ENCODE data around the gene SKAP1.
"Not testable (repeated sequence)": the region's sequence is repeated elsewhere in the genome, so short reads cannot be mapped to it uniquely, and the experiment has no call there.

SKAP1 gene

DNA sequence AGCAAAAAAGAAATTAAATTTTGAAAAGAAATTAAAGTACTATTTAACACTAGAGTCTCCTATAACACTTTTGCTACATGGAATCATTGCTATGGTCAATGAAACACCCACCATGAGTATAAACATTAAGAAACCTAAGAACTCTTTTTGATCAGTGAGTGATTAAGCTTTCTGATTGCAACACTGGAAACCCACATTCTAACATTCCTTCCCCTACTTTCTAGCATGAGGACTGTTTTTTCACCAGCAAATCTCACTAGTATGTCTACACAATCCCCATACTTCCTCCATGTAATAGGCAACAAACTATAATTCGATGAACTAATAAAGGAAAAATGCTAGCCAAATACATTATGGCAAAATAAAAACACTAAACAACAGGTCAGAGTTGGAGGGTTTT, 54.7 kb downstream of the SKAP1 start:
- no peaks in the 10 kb centered on the region for H3K36me3 ChIP-seq (ENCODE audit: insufficient read depth, low read length)
- no peak for DNase-seq (ENCODE audit: low read depth, low spot score)
- H3K9me3 ChIP-seq (ENCODE audit: low read depth, low read length) = no peaks in the 10 kb centered on the region
- TF ChIP-seq EZH2 (IDR thresholded peaks at IDR 0.05) = no peak
- no peak for TF ChIP-seq FOXP2 (optimal IDR thresholded peaks at IDR 0.05; ENCODE audit: control extremely low read depth, extremely low read length, insufficient read depth)
- no peak for TF ChIP-seq POLR2AphosphoS5 (IDR thresholded peaks at IDR 0.05; ENCODE audit: borderline replicate concordance, low read depth, low read length)
- H3K4me3 ChIP-seq = no peak overlapping the region
- H3K27ac ChIP-seq = no peak overlapping the region
- H3K9ac ChIP-seq (ENCODE audit: insufficient read length) = no peak overlapping the region

DNA sequence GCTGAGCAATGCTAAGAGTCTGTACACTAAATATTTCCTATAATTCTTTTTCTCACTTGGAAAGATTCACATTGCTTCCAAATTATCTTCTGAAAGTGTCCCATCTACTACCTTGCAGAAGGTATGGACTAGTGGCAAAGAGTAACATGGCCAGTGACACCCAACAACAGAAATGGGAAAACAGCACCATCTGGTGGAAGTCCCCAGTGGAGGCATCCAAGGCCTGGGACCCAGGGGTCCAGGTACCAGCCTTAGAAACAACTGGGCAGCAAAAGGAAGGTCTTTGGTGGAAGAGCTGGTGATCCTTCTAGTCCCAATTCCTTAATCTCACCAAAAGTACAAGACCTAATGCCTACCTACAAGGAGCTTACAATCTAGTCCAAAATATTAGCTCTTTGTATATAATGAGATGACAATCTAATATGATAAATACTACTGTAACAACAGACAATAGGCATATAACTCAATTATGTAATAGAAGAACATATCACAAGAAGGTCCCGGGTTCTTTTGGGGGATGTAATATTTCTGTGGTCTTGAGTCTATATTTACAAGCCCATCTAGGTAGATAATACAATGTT, 55.3 kb downstream of the SKAP1 start:
- TF ChIP-seq FOXP2 (optimal IDR thresholded peaks at IDR 0.05; ENCODE audit: control extremely low read depth, extremely low read length, insufficient read depth) (no peak), EZH2 (IDR thresholded peaks at IDR 0.05) (no peak), POLR2AphosphoS5 (IDR thresholded peaks at IDR 0.05; ENCODE audit: borderline replicate concordance, low read depth, low read length) (no peak)
- no peaks in the 10 kb centered on the region for H3K9me3 ChIP-seq (ENCODE audit: low read depth, low read length)
- no peaks in the 10 kb centered on the region for H3K36me3 ChIP-seq (ENCODE audit: insufficient read depth, low read length)
- H3K9ac ChIP-seq (ENCODE audit: insufficient read length) = no peak overlapping the region
- no peak overlapping the region for H3K27ac ChIP-seq
- DNase-seq (ENCODE audit: low read depth, low spot score) = no peak
- H3K4me3 ChIP-seq = no peak overlapping the region

DNA sequence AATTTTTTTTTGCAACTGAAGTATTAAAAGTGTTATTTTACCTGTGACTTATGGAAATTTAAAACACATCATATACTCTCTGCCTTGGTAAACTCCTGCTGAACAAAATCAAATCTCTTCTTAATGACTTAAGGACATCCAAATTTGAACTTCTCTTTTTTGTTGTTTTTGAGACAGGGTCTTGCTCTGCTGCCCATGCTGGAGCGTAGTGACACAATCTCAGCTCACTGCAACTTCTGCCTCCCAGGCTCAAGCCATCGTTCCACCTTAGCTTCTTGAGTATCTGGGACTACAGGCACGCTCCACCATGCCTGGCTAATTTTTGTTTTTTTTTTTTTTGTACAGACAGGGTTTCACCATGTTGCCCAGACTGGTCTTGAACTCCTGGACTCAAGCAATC, 56.1 kb downstream of the SKAP1 start:
- Histone ChIP-seq H3K9ac (ENCODE audit: insufficient read length) (no peak overlapping the region), H3K9me3 (ENCODE audit: low read depth, low read length) (no peaks in the 10 kb centered on the region), H3K36me3 (ENCODE audit: insufficient read depth, low read length) (no peaks in the 10 kb centered on the region), H3K27ac (no peak overlapping the region), H3K4me3 (no peak overlapping the region)
- TF ChIP-seq EZH2 (IDR thresholded peaks at IDR 0.05) (no peak), FOXP2 (optimal IDR thresholded peaks at IDR 0.05; ENCODE audit: control extremely low read depth, extremely low read length, insufficient read depth) (no peak), POLR2AphosphoS5 (IDR thresholded peaks at IDR 0.05; ENCODE audit: borderline replicate concordance, low read depth, low read length) (no peak)
- no peak for DNase-seq (ENCODE audit: low read depth, low spot score)

DNA sequence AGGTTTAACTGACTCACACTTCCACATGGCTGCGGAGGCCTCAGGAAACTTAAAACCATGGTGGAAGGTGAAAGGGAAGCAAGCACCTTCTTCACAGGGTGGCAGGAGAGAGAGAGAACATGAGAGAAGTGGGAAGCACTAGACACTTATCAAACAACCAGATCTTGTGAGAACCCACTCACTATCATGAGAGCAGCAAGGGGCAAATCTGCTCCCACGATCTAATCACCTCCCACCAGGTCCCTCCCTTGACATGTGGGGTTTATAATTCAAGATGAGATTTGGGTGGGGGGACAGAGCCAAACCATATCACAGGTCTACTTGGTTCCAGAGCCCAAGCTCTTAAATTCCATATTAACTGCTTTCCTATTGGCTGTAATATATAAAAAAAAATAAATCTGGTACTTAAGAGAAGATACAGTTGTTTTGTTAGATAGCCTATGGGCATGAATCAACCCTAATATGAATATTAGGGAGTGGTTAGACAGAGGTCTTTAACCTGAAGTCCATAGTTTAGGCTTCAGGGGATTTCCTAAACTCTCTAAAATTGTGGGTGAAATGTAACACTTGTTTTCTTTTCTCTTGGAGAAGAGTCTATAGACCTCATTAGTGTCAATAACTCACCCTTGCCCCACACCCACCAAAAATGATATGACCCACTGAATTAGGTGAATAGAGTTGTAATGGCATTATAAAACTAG, 56.7 kb downstream of the SKAP1 start:
- no peaks in the 10 kb centered on the region for H3K9me3 ChIP-seq (ENCODE audit: low read depth, low read length)
- no peak overlapping the region for H3K9ac ChIP-seq (ENCODE audit: insufficient read length)
- H3K36me3 ChIP-seq (ENCODE audit: insufficient read depth, low read length) = no peaks in the 10 kb centered on the region
- no peak overlapping the region for H3K27ac ChIP-seq
- TF ChIP-seq FOXP2 (optimal IDR thresholded peaks at IDR 0.05; ENCODE audit: control extremely low read depth, extremely low read length, insufficient read depth) = no peak
- no peak for TF ChIP-seq EZH2 (IDR thresholded peaks at IDR 0.05)
- no peak for TF ChIP-seq POLR2AphosphoS5 (IDR thresholded peaks at IDR 0.05; ENCODE audit: borderline replicate concordance, low read depth, low read length)
- no peak overlapping the region for H3K4me3 ChIP-seq
- no peak for DNase-seq (ENCODE audit: low read depth, low spot score)

DNA sequence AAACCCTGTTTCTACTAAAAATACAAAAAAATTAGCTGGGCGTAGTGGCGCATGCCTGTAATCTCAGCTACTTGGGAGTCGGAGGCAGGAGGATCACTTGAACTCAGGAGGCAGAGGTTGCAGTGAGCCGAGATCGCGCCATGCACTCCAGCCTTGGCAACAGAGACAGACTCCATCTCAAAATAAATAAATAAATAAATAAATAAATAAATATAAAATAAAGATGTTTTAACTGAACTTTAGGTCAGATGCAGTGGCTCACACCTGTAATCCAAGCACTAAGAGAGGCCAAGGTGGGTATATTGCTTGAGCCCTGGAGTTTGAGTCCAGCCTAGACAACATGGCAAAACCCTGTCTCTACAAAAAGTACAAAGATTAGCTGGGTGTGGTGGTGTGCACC, 61.0 kb downstream of the SKAP1 start:
- H3K4me3 ChIP-seq; H3K27ac ChIP-seq; H3K36me3 ChIP-seq (ENCODE audit: insufficient read depth, low read length); DNase-seq (ENCODE audit: low read depth, low spot score); H3K9ac ChIP-seq (ENCODE audit: insufficient read length); H3K9me3 ChIP-seq (ENCODE audit: low read depth, low read length): not testable (repeated sequence)

DNA sequence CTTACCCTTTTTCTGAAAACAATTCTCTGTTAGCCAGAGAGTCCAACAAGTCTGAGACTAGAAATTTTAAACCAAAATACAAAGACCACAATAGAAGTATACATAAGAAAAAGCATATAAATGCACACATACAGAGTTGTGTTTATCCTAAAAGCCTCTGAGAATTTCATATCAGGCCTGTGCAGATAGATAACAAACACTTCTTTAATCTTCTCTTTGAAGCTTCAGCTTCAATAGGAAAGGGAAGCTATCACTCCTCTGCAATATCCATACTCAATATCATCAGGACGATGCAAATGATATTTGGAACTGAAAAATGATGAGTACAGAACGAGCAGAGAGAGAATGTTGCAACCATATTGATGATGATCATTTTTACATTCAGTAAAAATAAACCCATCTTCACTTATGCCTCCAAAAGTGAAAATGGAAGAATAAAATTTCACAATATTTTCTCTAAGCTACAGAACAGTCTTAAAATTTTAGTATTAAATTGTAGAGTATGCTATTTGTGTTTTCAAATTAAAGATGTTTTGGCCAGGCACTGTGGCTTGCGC, 61.6 kb downstream of the SKAP1 start:
- Histone ChIP-seq H3K9ac (ENCODE audit: insufficient read length) (no peak overlapping the region), H3K36me3 (ENCODE audit: insufficient read depth, low read length) (no peaks in the 10 kb centered on the region), H3K27ac (no peak overlapping the region), H3K9me3 (ENCODE audit: low read depth, low read length) (no peaks in the 10 kb centered on the region), H3K4me3 (no peak overlapping the region)
- no peak for DNase-seq (ENCODE audit: low read depth, low spot score)
- TF ChIP-seq EZH2 (IDR thresholded peaks at IDR 0.05) (no peak), FOXP2 (optimal IDR thresholded peaks at IDR 0.05; ENCODE audit: control extremely low read depth, extremely low read length, insufficient read depth) (no peak), POLR2AphosphoS5 (IDR thresholded peaks at IDR 0.05; ENCODE audit: borderline replicate concordance, low read depth, low read length) (no peak)

DNA sequence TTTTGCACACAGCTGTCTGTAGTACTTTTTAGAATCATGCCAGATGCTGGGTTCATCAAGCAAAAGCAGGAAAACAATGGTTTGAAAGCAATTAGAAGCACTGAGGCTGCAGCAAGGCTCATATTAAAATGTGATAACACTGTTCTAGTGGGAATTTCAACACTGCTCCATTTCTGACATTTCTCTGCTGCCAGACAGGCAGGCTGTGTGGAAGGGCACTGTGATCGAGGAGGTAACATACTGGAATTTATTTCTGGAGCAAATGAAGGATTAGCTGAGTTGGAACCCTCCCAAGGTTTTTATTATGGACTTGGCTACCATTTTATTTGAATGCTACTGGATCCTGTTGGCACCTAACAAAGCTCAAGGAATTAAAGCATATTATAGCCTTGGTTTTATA, 66.9 kb downstream of the SKAP1 start:
- no peak for TF ChIP-seq EZH2 (IDR thresholded peaks at IDR 0.05)
- TF ChIP-seq FOXP2 (optimal IDR thresholded peaks at IDR 0.05; ENCODE audit: control extremely low read depth, extremely low read length, insufficient read depth) = no peak
- no peak for TF ChIP-seq POLR2AphosphoS5 (IDR thresholded peaks at IDR 0.05; ENCODE audit: borderline replicate concordance, low read depth, low read length)
- H3K9ac ChIP-seq (ENCODE audit: insufficient read length) = no peak overlapping the region

DNA sequence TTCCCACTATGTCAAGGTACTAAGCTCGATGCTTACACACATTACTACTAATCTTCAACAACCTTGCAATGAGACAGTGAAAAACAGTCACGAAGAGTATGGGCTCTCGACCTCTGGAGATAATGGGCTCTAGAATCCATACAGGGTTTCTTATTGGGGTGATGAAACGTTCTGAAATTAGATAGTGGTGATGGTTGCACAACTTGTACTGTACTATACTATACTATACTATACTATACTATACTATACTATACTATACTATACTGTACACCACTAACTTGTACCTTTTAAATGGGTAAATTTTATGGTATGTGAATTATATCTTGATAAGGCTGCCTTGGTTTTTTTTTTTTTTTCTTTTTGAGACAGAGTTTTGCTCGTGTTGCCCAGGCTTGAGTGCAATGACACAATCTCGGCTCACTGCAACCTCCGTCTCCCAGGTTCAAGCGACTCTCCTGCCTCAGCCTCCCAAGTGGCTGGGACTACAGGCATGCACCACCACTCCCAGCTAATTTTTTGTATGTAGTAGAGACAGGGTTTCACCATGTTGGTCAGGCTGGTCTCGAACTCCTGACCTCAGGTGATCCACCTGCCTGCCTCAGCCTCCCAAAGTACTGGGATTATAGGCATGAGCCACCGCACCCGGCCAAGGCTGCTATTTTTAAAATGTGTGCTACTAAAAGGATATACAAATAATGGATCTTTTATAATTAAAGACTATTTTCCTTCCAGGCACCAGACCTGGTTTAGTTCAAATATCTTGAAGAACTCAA, 69.0 kb downstream of the SKAP1 start:
- H3K27ac ChIP-seq; H3K4me3 ChIP-seq; H3K9ac ChIP-seq (ENCODE audit: insufficient read length); H3K36me3 ChIP-seq (ENCODE audit: insufficient read depth, low read length); H3K9me3 ChIP-seq (ENCODE audit: low read depth, low read length); DNase-seq (ENCODE audit: low read depth, low spot score): not testable (repeated sequence)

More for the DNA sequence above, 66.9 kb downstream of the SKAP1 start:
- Histone ChIP-seq H3K36me3 (ENCODE audit: insufficient read depth, low read length) (no peaks in the 10 kb centered on the region), H3K27ac (no peak overlapping the region), H3K9me3 (ENCODE audit: low read depth, low read length) (no peaks in the 10 kb centered on the region), H3K4me3 (no peak overlapping the region)
- DNase-seq (ENCODE audit: low read depth, low spot score) = no peak

Measured in SK-N-MC (cell line).